ENCODE results near the gene CDH3. TPM values are rescaled to one million over a fixed set of nuclear protein-coding genes. Genes with fewer than 3 reads are reported as not detected.

Gene CDH3
- total RNA-seq, 1 donor from 2014 or later = 0.51 TPM

DNA sequence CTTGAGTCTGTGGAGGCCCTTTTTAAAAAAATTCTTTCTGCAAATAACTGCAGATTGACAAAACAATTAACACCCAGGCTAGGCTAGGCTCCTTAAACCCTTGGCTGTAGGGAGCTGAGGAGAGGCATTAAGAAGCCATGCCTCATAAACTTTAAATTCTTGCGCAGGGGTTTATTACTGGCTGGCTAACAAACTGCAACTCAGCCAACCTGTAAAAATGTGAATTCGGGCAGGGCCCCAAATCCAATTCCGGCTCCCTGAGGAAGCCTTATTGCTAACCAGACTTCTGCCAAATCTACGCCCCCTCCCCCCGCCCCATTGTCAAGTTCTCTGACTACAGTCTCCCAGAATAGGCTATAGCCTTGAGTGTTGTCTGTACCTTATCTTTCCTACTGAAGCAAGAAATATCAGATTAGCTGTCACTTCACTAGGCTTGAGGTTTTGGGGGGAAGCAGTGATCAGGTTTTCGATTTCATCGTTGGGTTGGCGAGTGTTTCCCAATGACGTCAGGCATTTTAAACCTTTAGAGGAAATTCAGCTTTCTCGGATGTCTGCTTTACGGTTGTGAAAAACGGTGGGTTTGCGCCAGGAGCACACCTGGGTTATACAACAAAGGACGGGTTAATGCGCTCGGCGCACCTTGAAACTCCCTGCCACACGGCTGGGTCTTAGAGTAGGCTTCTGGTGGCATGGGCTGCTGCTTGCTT, 2.0 kb downstream of the CDH3 start:
- no peak for DNase-seq (ENCODE audit: low spot score)

DNA sequence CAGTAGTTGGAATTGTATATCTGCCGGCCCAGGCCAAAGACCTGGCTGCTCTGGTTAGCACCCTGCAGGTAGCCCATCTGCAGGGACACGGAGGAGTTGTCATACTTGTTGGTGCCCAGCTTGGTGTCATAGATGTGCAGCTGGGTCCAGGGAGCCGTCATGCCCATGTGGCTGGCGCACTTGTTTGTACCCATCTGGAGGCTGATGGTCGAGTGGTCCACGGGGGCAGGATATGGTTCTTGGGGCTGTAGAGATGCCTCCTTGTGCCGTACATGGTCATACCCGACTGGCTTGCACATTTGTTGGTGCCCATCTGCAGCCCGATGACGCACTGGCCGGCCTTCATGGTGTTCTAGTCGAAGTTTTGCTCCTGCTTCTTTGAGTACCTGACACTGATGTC, 6.0 kb downstream of the CDH3 start:
- no peak for DNase-seq (ENCODE audit: low spot score)

DNA sequence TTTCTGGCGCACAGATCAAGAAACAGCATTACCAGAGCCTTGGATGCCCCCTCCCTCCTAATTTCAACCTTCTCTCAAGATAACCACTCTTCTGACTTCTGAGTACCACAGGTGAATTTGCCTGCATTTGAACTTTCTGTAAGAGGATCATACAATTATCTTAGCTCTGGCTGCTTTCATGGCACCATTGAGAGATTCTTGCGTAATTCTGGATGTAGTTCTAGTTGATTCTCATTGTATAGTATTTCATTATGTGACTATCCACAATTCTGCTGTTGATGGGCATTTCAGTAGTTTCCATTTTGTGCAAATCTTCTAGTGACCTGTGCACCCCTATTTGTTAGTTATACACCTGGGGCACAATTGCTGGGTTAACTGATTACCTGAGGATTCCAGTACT, 7.5 kb downstream of the CDH3 start:
- no peak for DNase-seq (ENCODE audit: low spot score)

DNA sequence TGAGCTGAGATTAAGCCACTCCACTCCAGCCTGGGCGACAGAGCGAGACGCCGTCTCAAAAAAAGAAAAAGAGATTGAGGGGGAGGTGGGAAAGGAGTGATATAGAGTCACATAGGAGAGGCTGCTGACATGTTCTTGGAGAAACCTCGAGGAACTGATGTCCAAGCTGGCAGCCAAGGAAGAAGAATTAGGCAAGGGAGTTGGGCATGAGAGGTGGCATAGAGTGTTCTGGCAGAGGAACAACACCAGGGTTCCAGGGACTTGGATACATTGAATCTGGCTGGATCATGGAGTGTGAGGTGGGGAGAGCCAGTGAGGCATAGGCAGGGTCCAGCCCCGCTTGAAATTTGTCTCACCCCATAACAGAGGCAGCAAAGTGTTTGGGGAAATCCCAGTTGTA, 10.7 kb downstream of the CDH3 start:
- DNase-seq (ENCODE audit: low spot score) = no peak

DNA sequence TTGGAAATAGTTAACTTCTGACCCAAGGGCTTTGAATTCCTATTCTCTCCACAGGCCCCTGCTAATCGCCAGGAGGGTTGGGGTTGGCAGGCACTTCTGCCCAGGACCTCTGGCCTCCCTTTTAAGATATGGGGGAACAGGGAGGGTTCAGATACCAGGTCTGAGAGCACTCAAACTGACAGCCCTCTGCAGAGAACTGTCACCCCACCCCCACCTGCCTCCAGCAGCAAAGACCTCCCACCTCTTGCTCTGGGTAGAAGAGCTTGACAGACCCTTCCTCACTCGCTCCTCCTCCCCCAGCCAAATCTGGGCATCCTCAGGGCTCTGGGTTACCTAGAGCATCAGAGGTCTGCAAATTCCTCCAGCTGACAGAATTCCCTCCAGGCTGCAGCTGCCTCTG, 11.6 kb downstream of the CDH3 start:
- DNase-seq (ENCODE audit: low spot score) = no peak

DNA sequence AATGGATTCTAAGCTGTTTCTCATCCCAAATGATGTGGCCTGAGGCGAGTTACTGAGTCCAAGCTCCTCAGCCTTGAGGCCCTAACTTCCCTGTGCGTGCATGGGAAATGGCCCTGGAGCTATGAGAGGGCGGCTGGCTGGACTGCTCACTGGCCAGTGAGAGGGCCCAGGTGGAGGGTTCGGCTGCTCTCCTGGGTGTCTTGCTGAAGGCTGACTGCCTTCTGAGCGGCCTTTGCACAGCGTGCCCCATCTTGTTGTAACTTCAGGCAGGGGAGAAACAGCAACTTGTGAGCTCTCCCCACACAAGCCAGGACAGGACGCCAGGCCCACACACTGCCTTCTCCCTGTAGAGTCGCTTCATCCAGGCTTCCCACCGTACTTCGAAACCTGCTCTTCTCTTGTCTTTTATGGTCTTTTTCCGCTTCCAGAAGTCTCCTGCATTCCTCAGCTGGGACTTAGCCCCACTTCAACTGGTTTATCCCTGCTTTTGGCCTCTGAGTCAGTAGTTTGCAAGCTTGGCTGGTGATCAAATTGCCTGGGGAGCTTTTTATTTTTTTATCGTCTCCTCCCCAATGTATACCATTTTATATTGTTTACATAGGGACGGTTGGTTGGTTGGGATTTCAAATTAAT, 13.3 kb downstream of the CDH3 start:
- DNase-seq (ENCODE audit: low spot score) = no peak

DNA sequence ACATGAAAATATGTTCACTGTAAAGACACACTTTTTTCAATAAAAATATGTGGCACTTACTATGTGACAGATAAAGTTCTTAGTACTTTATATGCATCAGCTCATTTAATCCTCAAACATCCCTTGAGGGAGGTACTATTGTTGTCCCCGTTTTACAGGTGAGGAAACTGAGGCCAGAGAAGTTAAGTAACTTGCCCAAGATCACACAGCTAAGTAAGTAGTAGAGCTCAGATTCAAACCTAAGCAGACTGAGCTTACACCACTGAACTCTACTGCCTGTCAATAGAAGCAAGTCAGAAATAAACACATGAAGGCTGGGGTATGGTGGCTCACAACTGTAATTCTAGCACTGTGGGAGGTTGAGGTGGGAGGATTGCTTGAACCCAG, 13.9 kb downstream of the CDH3 start:
- DNase-seq (ENCODE audit: low spot score) = no peak

DNA sequence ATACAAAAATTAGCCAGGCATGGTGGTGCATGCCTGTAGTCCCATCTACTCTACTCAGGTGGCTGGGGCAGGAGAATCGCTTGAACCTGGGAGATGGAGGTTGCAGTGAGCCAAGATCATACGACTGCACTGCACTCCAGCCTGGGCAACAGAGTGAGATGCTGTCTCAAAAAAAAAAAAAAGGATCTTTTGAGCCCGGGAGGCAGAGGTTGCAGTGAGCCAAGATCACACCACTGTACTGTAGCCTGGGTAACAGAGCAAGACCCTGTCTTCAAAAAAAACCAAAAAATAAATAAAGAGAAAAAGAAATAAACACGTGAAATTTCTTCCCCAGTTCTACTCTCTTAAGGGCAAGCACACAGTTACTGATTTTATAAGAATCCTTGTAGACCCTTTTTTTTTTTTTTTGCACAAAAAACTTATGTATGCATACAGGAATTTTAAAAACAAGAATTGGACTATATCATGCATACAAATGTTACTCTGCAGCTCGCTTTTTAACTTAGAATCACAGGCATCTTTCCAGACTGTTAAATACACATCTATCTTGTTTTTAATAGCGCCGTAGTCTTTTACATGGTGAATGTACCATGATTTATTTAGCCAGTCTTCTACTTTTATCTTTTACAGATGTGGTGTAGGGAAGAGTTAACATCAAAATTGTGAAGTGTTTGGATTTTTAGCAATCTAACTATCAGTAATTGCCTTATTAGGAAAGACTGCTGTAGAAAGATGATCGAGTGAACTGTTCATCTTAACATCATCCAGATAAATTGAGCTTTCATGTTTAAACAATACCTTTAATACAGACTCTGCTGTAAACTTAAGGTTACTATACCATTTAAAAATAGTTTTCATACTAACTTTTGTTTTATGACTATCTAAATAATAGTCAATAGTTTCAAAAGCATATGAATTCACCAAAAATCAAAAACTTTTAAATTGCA, 14.6 kb downstream of the CDH3 start:
- DNase-seq (ENCODE audit: low spot score) = no peak

DNA sequence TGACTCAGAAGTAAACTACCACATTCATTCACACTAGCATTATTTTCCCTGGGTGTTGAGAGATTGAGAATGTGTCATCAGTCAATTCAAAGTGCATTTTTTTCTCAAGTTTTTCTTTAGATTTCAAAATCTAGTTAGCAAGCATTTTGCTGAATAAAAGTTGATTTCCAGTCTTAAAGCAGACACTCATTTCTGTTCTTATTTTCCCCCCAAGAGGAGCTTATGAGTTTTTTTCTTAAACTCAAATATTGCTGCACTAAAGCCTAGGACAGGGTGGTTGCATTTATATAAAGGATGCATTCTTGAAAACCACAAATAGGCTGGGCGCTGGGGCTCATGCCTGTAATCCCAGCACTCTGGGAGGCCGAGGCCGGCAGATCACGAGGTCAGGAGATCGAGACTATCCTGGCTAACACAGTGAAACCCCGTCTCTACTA, 15.3 kb downstream of the CDH3 start:
- DNase-seq (ENCODE audit: low spot score) = no peak

DNA sequence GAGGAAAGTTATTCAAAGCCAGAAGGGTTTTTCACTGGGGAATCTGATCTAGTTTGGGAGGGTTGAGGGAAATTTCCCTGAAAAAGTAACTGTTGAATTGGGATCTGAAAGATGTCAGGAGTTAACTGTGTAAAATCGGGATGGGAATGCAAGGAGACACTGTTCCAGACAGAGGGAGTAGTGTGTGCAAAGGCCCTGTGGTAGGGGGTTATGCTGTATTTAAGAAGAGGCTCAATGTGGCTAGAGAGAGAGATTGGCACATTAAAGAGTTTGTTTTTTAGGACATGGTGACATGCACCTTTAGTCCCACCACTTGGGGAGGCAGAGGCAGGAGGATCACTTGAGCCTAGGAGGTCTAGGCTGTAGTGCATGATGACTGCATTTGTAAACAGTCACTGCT, 16.9 kb downstream of the CDH3 start:
- no peak for DNase-seq (ENCODE audit: low spot score)

DNA sequence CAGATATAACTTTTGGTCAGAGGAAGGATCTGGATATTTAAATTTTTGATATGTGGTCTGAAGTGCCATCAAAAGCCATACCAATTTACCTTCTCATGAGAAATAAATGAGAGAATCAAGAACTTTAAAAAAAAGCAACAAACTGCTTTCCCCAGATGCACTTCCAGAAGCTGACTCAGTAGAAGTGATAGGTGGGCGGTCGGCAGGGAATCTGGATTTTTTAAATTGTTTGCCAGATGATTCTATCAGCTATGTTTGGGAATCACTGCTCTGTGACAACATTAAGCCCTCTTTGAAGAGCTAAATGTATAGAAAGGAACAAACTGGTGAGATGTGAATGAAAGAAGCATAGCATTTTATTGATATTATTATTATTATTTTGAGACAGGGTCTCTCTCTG, 19.2 kb downstream of the CDH3 start:
- no peak for DNase-seq (ENCODE audit: low spot score)

DNA sequence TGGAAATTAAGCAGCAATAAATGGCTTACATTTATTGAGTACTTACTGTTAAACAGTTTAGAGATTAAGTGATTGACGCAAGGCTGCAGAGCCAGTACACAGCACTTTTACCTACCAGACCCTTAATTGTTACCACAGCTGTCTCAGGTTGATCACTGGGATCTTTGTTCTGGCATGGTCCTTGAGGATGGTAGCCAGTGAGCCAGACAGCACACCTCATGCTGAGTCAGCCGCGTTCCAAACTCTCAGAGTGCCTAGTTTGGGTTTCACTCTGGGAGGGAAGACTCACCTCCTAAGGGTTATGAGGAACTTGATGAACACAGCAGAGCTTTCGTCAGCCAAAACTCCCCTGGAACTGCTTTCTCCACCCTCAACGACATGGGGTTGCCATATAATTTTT, 20.4 kb downstream of the CDH3 start:
- DNase-seq (ENCODE audit: low spot score) = no peak

DNA sequence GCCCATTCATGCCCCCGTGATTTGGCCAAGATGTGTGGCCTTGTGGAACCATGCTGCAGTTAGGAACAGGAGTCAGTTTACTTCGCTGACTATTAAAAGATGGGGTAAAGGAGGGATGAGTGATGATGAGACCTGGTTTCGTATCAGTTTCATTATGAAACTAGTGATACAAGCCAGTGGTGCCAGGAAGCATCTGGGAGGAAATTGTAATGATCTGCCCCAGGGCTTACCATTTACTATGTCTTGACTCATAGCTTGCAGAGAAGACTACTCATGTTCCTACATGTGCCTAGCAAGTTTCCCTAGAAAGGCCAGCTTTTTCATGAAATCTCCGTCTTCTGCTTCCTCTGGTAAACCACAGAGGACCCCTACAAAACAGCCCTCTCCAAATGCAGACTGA, 23.2 kb downstream of the CDH3 start:
- no peak for DNase-seq (ENCODE audit: low spot score)

DNA sequence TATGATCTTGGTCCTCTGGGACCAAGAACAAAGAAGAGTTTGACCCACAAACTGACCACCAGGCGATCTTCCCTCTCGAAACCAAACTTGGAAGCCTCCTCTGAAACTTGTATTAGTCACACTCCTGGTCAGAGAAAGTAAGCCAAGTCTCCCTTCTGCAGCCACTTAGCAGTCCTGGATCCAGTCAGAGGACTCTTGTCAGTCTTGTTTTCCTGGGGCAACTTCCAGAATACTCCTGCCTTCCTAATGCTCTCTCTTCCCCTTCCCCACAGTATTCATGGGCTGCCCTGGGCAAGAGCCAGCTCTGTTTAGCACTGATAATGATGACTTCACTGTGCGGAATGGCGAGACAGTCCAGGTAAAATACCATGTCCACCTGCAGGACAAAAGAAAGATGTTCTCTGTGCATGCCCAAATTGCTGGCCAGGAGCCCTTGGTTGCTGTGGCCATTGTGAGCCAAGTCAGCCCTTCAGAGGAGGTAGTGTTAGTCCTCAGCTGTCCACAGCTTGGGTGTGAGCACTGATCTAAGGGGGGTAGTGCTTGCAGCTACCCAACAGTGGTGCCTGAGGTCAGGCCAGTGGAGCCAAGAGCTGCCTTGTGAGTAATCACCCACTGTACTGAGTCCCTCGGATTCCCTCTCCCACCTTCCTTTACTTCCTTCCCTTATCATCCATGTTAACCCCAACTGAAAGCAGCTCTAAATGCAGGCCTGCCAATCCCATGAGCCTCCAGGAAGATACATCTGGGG, 31.2 kb downstream of the CDH3 start:
- DNase-seq (ENCODE audit: low spot score) = no peak

DNA sequence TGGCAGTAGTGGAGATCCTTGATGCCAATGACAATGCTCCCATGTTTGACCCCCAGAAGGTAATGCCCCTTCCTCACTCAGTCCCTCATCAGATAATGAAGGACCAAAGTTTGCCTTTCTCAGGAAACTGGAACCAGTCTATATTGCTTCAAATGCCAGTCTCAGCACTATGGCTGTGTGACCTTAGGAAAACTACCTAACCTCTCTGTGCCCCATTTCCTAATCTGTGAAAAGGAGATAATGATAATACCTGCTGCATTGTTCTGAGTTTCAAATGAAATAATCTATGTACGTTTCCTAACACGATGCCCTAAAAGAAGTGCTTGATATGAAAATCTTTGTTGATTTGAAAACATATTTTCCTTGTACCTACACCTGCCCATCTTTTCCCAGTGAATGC, 35.9 kb downstream of the CDH3 start:
- DNase-seq (ENCODE audit: low spot score) = no peak

DNA sequence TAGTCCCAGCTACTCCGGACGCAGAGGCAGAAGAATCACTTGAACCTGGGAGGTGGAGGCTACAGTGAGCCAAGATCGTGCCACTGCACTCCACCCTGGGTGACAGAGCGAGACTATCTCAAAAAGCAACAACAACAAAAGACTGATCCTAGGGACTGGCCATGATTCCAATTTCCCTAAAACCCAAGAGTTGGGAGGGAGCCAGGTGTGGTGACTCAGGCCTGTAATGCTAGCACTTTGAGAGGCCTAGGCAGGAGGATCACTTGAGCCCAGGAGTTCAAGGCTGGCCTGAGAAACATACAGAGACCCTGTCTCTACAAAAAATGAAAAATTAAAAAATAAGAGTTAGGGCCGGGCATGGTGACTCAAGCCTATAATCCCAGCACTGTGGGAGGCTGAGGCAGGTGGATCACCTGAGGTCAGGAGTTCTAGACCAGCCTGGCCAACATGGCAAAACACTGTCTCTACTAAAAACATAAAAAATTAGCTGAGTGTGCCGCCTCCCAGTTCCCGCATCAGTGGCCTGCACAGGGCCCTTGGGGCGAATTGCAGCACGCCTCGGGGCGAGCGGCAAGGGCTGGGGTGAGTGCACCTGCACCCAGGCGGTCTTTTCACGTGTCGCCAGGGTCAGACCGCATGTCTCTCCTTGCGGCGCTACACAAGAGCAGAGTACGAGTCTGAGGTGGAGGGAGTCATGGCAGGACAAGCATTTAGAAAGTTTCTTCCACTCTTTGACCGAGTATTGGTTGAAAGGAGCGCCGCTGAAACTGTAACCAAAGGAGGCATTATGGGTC, 40.8 kb downstream of the CDH3 start:
- no peak for DNase-seq (ENCODE audit: low spot score)

DNA sequence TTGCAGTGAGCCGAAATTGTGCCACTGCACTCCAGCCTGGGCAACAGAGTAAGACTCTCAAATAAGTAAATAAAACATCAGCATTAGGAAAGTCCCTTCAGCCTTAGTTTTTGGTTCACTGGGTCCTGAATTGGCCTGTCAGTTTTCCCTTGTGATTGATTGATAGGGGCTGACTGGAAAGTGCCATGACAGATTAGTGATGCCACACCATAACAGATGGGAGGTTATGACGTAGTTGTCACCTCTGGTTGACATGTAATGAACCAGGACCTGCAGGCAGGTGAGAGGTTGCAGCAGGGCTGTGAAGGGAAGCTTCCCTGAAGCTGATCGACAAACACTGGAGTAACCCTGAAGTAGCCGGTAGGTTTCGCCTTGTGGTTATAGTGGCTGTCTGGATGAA, 41.8 kb downstream of the CDH3 start:
- DNase-seq (ENCODE audit: low spot score) = no peak

DNA sequence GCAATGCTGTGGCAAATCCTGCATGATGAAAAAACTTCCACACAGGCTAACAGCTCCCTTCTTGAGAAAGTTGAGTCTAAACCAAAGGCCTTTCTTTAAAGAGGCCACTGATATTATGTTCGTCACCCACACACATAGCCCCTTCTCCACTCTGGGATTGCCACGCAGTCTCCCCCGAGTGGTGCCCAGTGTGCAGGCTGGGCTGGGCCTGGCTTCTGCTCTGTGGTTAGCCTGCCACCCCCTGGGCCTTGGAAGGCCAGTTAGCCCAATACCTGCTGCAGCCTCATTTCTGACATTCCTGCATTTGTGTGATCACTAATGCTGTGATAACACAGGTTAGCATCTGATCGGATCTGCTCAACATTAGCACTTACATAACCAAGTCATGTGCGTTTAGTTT, 44.8 kb downstream of the CDH3 start:
- no peak for DNase-seq (ENCODE audit: low spot score)

DNA sequence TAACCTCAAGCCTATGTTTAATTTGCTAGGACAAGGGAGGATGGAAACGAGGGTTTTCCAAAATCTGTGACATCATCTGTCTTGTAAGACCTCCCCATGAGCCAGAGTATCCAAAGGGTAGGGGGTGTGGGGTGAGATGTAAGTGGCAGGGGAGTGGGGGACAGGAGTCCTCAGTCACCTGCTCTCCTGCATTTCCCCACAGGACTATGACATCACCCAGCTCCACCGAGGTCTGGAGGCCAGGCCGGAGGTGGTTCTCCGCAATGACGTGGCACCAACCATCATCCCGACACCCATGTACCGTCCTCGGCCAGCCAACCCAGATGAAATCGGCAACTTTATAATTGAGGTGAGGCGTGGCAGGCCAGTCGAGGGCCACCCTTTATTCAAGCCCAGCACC, 50.5 kb downstream of the CDH3 start:
- DNase-seq (ENCODE audit: low spot score) = no peak

DNA sequence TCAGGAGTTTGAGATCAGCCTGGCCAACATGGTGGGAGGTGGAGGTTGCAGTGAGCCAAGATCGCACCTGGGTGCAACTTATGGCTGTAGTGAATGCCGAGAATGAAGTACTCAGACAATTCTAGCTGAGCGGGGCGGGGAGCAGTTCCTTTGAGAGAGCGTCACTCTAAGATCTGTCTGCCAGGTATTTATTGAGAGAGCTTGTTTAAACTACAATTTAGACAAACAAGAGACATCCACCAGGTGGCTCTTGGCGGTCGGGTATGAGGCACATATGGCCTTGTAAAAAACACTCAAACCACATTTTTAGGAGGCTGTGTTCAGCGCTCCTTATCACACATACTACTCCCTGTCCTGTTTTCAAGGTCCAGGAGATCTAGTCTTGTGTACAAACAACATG, 51.4 kb downstream of the CDH3 start:
- DNase-seq (ENCODE audit: low spot score) = no peak

DNA sequence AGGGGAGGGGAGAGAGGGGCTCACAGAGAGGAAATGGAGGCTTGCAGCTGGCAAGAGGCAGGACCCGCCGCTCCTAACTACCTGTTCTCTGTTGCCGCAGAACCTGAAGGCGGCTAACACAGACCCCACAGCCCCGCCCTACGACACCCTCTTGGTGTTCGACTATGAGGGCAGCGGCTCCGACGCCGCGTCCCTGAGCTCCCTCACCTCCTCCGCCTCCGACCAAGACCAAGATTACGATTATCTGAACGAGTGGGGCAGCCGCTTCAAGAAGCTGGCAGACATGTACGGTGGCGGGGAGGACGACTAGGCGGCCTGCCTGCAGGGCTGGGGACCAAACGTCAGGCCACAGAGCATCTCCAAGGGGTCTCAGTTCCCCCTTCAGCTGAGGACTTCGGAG, 53.0 kb downstream of the CDH3 start:
- no peak for DNase-seq (ENCODE audit: low spot score)
